Measurements from ENCODE around the gene PRDM16.

Gene PRDM16

DNA sequence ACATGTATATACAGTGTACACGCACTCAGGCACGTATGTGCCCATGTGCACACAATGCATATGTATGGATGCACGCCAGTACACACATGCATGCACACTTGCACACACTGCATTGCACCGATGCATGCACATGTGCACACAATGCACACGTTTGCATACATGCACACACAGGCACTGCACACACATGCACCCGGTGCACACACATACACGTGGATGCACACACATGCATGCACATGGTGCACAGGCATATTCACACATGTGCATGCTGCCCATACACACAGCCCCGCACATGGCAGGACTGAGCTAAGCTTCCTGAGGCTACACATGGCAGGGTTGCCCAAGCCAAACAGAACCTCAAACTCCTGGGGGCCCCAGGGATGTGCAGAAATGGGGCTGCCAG lies 405.0 kb downstream of the PRDM16 start:
- DNase-seq, result no peak

- no peak for DNase-seq
Measured at GRCh38 chr1:3474421-3474820, 405.4 kb downstream of the PRDM16 start.

- DNase-seq, result no peak
Measured at GRCh38 chr1:3475839-3476573, 407.0 kb downstream of the PRDM16 start.

GRCh38 chr1:3476666-3477065 lies 407.7 kb downstream of the PRDM16 start:
- no peak for DNase-seq

DNA sequence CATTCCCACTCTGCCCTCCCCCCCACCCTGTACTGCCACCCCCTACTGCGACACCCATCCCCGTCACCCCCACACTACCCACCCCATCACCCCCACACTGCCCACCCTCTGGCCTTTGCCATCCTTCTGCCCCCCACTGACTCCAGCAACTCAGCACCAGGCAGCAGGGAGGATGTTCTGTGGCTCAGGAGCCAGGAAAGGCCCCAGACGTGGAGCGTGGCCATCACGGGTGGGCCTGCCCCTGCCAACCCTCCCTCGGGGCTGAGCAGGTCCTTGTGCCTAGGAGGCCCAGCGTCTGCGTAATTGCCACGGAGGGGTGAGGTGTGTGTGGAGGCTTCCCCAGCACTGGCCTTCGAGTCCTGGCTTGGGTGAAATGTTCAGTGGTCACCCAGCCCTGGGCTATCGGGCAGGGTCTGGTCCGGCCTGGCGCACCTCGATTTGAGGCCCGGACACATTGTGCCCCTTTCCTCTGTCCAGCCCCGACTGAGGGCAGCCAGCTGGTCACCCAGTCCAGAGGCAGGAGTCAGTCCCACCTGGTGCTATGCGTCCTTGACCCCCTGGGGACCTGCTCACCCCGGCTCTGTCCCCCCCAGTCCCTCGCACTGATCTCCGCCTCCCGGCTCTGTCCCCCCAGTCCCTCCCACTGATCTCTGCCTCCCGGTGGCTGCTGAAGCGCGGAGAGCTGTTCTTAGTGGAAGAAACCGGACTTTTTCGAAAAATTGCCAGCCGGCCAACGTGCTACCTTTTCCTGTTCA lies 408.4 kb downstream of the PRDM16 start:
- no peak for DNase-seq

DNA sequence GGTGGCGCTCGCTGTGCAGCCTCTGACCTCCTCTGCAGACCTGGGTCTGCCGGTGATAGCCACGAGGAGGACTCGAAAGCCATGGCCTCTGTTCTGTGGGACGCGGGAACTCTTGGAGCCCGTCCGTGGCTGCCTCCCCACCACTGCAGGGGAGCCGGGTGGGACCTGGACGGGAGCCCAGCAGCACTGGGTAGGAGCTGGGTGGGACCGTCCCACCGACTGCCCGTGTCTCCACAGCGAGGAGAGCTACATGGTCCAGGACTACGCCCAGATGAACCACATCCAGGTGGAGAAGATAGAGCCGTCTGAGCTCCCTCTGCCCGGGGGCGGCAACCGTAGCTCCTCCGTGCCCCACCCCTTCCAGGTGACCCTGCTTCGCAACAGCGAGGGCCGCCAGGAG lies 409.2 kb downstream of the PRDM16 start:
- DNase-seq, result no peak

GRCh38 chr1:3479511-3480368 lies 410.7 kb downstream of the PRDM16 start:
- DNase-seq, result no peak

GRCh38 chr1:3480369-3480719 lies 411.3 kb downstream of the PRDM16 start:
- no peak for DNase-seq

- DNase-seq, result no peak
Measured at GRCh38 chr1:3481046-3481445, 412.0 kb downstream of the PRDM16 start.

GRCh38 chr1:3481836-3482375 lies 412.9 kb downstream of the PRDM16 start:
- no peak for DNase-seq

DNA sequence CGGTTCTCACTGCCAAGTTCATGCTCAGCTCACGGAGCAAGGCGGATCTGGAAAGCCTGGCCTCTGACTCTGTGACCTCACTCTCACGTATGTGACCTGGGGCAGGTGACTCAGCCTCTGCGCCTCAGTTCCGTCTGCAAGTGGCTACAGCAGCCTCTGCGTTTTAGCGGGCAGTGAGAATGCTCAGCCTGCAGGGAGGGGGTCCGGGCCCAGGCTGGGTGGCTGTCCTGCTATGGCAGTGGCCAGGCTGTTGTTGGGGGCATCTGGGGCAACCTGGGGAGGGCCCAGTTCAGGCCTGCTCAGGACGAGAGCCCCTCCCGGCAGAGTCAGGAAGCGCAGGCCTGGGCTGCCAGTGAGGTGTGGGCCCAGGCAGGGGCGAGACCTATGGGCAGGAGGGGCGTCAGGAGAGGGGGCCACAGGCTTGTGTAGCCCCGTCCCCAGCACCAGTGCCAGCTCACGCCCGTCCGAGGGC lies 413.4 kb downstream of the PRDM16 start:
- no peak for DNase-seq

- DNase-seq, result no peak
Measured at GRCh38 chr1:3483380-3483779, 414.4 kb downstream of the PRDM16 start.

DNA sequence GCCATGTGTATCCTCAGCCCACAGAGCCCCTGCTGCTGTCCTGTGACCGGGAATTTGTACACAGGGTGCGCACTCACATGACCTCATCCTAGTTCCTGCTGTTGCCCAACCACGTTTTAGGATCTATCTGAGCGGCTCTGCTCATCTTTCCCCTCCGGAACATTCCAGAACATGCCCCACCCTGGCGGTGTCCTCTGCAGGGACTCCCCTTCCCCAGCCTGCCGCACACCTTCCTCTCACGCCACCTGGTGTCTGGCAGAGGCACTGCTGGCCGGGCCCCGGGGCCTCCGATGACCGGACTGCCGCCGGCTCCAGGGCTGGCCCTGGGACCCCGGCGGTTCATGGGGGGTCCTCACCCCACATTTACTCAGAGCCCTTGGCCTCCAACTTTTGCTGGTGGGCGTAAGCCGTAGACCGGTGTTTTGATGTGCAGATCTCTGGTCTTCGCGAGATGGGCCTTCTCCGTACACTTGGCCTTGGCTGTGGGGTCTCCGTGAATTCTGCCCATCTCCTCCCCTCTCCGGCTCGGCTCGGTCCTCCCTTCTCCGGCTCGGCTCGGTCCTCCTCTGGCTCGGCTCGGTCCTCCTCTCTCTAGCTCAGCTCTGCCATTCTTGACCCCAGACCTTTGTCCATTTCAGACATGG lies 414.9 kb downstream of the PRDM16 start:
- no peak for DNase-seq

DNA sequence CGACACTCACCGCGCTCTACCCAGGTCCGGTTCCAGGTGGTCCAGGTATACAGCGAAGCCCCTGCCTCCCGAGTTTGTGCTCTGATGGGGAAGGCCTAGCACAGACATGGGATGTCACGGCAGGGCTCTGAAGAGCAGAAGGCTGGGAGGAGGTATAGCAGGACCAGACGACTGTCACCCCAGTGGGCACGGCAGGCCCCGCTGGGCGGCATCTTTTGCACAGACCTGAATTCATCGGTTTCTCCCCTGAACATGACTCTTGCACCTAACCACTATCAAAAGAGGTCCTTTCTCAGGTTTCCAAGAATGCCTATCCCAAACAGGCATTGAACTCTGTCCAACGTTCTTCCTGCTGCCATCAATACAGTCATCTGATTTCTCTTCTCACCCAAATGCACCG lies 416.0 kb downstream of the PRDM16 start:
- no peak for DNase-seq
